ENCODE data around the gene GCDH.

DNA sequence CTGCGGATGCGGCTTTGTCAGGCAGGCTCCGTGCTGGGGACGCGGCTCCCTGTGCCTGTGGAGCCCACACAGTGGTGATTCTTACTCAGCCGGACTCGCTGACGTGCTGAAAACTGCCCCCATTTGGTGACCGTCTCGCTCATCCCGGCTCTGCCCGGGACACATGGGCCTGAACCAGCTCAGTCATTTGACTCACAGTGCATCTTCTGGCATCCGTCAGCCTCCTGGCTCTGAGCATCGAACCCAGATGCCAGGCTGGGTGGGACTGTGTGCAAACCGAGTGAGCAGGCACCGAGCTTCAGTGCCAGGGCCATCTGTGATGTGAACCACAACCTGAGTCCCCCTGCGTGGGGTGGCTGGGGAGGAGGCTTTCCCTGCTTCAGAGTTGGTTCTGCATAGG is 5.5 kb downstream of the GCDH start:
- TF ChIP-seq, protein P1, sequence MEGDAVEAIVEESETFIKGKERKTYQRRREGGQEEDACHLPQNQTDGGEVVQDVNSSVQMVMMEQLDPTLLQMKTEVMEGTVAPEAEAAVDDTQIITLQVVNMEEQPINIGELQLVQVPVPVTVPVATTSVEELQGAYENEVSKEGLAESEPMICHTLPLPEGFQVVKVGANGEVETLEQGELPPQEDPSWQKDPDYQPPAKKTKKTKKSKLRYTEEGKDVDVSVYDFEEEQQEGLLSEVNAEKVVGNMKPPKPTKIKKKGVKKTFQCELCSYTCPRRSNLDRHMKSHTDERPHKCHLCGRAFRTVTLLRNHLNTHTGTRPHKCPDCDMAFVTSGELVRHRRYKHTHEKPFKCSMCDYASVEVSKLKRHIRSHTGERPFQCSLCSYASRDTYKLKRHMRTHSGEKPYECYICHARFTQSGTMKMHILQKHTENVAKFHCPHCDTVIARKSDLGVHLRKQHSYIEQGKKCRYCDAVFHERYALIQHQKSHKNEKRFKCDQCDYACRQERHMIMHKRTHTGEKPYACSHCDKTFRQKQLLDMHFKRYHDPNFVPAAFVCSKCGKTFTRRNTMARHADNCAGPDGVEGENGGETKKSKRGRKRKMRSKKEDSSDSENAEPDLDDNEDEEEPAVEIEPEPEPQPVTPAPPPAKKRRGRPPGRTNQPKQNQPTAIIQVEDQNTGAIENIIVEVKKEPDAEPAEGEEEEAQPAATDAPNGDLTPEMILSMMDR (IDR thresholded peaks at IDR 0.05; ENCODE audit: low read depth, low read length, poor library complexity, severe bottlenecking), result no peak
- no peak for TF ChIP-seq EZH2phosphoT487 (IDR thresholded peaks at IDR 0.05; ENCODE audit: borderline replicate concordance, low read length)
